ENCODE results near the gene JUN. TPM values are rescaled to one million over a fixed set of nuclear protein-coding genes. Genes with fewer than 3 reads are reported as not detected.

The JUN gene
- total RNA-seq, 1 experiment from 2014 or later = 71.5 TPM

GRCh38 chr1:58748666-58749065 lies 35.2 kb downstream of the JUN start:
- H3K4me1 Mint-ChIP-seq (ENCODE audit: insufficient read depth, unreplicated experiment) = peaks cover 28% of the 10 kb centered on the region
- POLR2A ChIA-PET = interaction anchor here (1.3 kb wide), 1 partner anchor 34 kb away, joined by 3 read pairs; no protein-coding TSS in a partner anchor
- peaks cover 5% of the 10 kb centered on the region for H3K36me3 Mint-ChIP-seq (ENCODE audit: insufficient read depth, unreplicated experiment)
- BruUV-seq (replicated peaks) = no TSS peak
- no peak for DNase-seq (ENCODE audit: unreplicated experiment)
- H3K4me3 Mint-ChIP-seq (ENCODE audit: unreplicated experiment) = no peak overlapping the region
- TF ChIP-seq, protein P1, sequence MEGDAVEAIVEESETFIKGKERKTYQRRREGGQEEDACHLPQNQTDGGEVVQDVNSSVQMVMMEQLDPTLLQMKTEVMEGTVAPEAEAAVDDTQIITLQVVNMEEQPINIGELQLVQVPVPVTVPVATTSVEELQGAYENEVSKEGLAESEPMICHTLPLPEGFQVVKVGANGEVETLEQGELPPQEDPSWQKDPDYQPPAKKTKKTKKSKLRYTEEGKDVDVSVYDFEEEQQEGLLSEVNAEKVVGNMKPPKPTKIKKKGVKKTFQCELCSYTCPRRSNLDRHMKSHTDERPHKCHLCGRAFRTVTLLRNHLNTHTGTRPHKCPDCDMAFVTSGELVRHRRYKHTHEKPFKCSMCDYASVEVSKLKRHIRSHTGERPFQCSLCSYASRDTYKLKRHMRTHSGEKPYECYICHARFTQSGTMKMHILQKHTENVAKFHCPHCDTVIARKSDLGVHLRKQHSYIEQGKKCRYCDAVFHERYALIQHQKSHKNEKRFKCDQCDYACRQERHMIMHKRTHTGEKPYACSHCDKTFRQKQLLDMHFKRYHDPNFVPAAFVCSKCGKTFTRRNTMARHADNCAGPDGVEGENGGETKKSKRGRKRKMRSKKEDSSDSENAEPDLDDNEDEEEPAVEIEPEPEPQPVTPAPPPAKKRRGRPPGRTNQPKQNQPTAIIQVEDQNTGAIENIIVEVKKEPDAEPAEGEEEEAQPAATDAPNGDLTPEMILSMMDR (IDR thresholded peaks at IDR 0.05; ENCODE audit: unreplicated experiment) = no peak
- intact Hi-C loops (cut with micrococcal nuclease) = loop anchor here (10.0 kb wide), 1 partner anchor 1196 kb away; no protein-coding TSS in a partner anchor
- H3K27me3 Mint-ChIP-seq (ENCODE audit: insufficient read depth, unreplicated experiment) = no peaks in the 10 kb centered on the region
- CTCF ChIA-PET = interaction anchor here (1.1 kb wide), 1 partner anchor 1223 kb away, joined by 3 read pairs; no protein-coding TSS in a partner anchor
- H3K27ac Mint-ChIP-seq (ENCODE audit: low read depth, unreplicated experiment) = no peak overlapping the region
- no peaks in the 10 kb centered on the region for H3K9me3 Mint-ChIP-seq (ENCODE audit: unreplicated experiment)

DNA sequence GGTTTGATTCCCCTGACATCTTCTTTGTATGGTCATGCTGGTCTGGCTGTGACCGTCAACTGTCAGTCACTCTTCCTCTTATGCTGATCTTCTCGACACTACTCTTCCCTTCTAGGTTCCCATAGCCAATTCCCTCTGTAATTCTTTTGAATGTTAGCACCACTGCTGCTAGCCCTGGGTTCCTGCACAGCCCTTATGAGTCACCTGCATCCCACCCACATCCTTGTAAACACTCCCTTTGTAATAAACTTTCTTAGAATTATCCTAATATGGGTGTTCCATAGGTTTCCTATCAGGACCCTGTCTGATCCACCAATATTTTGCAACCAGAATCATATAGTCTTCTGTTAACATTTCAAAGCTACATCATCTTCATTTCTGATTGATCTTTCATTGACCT lies 37.1 kb downstream of the JUN start:
- Mint-ChIP-seq H3K4me1 (ENCODE audit: insufficient read depth, unreplicated experiment) (peaks cover 14% of the 10 kb centered on the region), H3K27ac (ENCODE audit: low read depth, unreplicated experiment) (peak overlapping the region; percentile 0), H3K36me3 (ENCODE audit: insufficient read depth, unreplicated experiment) (no peaks in the 10 kb centered on the region), H3K4me3 (ENCODE audit: unreplicated experiment) (no peak overlapping the region), H3K9me3 (ENCODE audit: unreplicated experiment) (no peaks in the 10 kb centered on the region), H3K27me3 (ENCODE audit: insufficient read depth, unreplicated experiment) (no peaks in the 10 kb centered on the region)
- intact Hi-C loops (cut with micrococcal nuclease) = loop anchor here (10.0 kb wide), 1 partner anchor 1198 kb away; no protein-coding TSS in a partner anchor
- BruUV-seq (replicated peaks) = no TSS peak
- TF ChIP-seq, protein P1 (IDR thresholded peaks at IDR 0.05; ENCODE audit: unreplicated experiment) = no peak
- DNase-seq (ENCODE audit: unreplicated experiment) = no peak
- ChIA-PET POLR2A (interaction anchor here (0.9 to 1.0 kb wide), 2 partner anchors 8 to 34 kb away, joined by 3 read pairs; no protein-coding TSS in a partner anchor), CTCF (interaction anchor here (1.1 kb wide), 1 partner anchor 17 kb away, joined by 4 read pairs; no protein-coding TSS in a partner anchor)

DNA sequence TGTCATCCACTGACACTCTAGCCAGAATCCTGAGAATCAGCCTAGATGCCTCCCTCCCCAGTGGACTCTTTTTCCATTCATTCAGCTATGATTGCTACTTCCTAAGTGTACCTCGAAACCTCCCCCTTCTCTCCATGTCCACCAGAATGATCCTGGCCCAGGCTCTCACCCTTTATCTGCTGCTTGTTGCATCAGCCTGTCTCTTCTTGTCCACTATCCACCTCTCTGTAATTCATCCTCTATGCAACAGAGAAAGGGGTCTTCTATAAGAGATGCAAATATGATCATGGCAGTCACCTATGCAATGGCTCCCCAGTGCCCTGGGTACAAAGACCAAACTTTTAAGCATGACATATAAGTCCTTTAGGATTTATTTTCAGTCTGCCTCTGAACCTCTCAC lies 37.7 kb downstream of the JUN start:
- POLR2A ChIA-PET = no interaction called here
- TF ChIP-seq, protein P1 (IDR thresholded peaks at IDR 0.05; ENCODE audit: unreplicated experiment) = no peak
- no peak for DNase-seq (ENCODE audit: unreplicated experiment)
- peaks cover 14% of the 10 kb centered on the region for H3K4me1 Mint-ChIP-seq (ENCODE audit: insufficient read depth, unreplicated experiment)
- H3K9me3 Mint-ChIP-seq (ENCODE audit: unreplicated experiment) = no peaks in the 10 kb centered on the region
- peak overlapping the region; percentile 0 for H3K27ac Mint-ChIP-seq (ENCODE audit: low read depth, unreplicated experiment)
- BruUV-seq (replicated peaks) = no TSS peak
- H3K36me3 Mint-ChIP-seq (ENCODE audit: insufficient read depth, unreplicated experiment) = peaks cover 3% of the 10 kb centered on the region
- CTCF ChIA-PET = interaction anchor here (1.1 kb wide), 1 partner anchor 594 kb away, joined by 3 read pairs; no protein-coding TSS in a partner anchor
- H3K27me3 Mint-ChIP-seq (ENCODE audit: insufficient read depth, unreplicated experiment) = no peaks in the 10 kb centered on the region
- H3K4me3 Mint-ChIP-seq (ENCODE audit: unreplicated experiment) = no peak overlapping the region
- intact Hi-C loops (cut with micrococcal nuclease) = loop anchor here (10.0 kb wide), 1 partner anchor 1199 kb away; no protein-coding TSS in a partner anchor

DNA sequence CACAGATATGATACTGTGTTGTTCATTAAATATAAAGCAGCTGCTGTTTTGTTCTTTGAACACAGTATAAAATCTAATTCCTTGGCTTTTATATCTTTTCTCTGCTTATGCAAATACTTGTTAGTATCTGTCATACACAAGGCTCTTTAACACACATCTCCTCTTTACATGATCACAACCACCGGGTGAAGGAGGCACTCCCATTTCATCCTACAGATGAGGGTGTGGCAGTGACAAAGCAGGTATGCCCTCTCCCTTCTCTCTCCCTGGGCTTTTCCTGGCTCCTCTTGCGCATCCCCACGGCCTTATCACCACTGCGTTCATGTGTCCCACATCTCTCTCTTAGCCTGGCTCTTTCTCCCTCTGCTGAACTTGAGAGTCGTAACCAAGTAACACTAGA lies 38.2 kb downstream of the JUN start:
- H3K4me1 Mint-ChIP-seq (ENCODE audit: insufficient read depth, unreplicated experiment) = peaks cover 14% of the 10 kb centered on the region
- peak overlapping the region; percentile 0 for H3K27ac Mint-ChIP-seq (ENCODE audit: low read depth, unreplicated experiment)
- intact Hi-C loops (cut with micrococcal nuclease) = loop anchor here (10.0 kb wide), 1 partner anchor 1199 kb away; no protein-coding TSS in a partner anchor
- DNase-seq (ENCODE audit: unreplicated experiment) = no peak
- TF ChIP-seq, protein P1 (IDR thresholded peaks at IDR 0.05; ENCODE audit: unreplicated experiment) = no peak
- H3K9me3 Mint-ChIP-seq (ENCODE audit: unreplicated experiment) = no peaks in the 10 kb centered on the region
- no TSS peak for BruUV-seq (replicated peaks)
- ChIA-PET POLR2A (interaction anchor here (0.9 kb wide), 1 partner anchor 20 kb away, joined by 3 read pairs; no protein-coding TSS in a partner anchor), CTCF (interaction anchor here (0.9 to 1.1 kb wide), 2 partner anchors 173 to 595 kb away, joined by 3 read pairs; no protein-coding TSS in a partner anchor)
- peaks cover 6% of the 10 kb centered on the region for H3K36me3 Mint-ChIP-seq (ENCODE audit: insufficient read depth, unreplicated experiment)
- no peaks in the 10 kb centered on the region for H3K27me3 Mint-ChIP-seq (ENCODE audit: insufficient read depth, unreplicated experiment)
- H3K4me3 Mint-ChIP-seq (ENCODE audit: unreplicated experiment) = no peak overlapping the region
